LNCAP (cell line): ENCODE measurements around the gene TMEM192.

Experiments used
- CTCF ChIP-seq: fragments of 450-650 bp; IDR thresholded peaks from 2 replicates; pipeline ENCODE4 v1.5.1; 2017; ENCODE audit warnings: mild to moderate bottlenecking

Gene TMEM192

DNA sequence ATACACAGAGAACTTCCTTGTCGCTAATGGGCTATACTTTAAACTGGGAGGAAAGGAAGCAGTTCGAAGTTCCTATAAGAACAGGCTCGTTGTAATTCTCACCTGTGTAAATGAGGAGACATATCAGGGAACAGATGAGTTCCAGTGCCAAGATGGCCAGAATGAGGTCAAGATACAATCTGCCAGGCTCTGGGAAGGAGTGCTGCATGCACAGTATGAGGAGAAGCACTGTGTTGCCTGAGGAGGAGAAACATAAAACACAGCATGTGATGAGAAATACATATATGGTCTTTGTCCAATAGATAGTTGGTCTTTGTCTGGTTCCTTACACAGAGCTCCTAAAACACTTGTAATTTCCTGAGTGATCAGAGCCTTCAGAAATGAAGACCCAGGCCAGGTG lies 24.3 kb downstream of the TMEM192 start:
- no peak for TF ChIP-seq CTCF

GRCh38 chr4:165085946-165086345 lies 26.7 kb downstream of the TMEM192 start:
- no peak for TF ChIP-seq CTCF

- no peak for TF ChIP-seq CTCF
Measured at GRCh38 chr4:165079476-165079875, 33.2 kb downstream of the TMEM192 start.

DNA sequence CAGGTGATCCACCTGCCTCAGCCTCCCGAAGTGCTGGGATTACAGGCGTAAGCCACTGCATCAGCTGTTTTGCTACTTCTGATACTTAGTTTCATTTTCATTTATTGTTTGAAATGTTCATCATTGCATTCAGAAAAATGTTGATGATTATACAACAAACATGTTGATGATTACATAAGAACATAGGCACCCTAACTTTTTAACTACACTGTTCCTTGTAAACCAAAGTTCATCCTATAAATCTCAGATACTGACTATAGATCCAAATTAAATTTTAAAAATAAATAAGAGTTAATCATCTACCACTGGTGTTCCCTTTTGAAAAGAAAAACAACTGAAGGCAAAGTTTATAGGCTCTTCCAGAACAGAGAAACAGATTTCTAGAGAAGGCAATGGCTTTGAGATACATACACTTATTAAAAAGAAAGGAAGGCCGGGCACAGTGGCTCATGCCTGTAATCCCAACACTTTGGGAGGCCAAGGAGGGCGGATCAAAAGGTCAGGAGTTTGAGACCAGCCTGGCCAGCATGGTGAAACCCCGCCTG lies 35.6 kb downstream of the TMEM192 start:
- TF ChIP-seq CTCF = no peak

DNA sequence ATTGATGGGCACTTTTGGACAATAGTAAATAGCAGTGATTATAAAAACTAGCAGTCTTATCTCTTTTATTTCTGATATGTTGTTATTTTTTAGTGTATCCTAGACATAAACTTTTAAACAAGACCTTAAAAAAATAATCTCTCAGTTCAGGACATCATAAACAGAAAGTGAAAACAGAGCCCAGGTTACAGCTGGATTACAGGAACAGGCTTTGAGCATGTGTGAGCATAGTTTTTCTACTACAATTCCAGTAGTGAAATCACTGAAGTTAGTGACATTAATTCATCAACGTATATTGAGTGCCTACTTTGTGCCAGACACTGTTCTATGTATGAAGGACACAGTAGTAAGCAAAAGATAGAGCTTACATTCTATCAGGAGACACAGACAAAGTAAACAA lies 42.1 kb downstream of the TMEM192 start:
- no peak for TF ChIP-seq CTCF

DNA sequence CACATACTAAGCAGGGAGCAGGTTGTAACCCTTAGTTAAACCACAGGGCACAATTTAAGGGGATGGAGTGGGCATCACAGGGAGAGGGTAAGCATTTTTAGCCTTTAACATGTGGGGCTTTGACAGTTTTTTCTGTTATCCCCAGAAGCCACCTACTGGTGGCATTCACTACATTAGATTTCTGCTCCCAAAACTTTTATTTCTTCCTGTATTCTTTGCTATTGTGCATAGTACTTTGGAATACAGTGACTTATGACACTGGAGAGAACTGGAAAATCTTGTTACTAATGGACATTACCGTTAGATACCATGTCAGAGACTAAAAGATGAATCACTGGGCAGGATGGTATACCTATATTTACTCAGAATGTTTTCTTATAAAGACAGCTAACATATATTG lies 51.7 kb downstream of the TMEM192 start:
- peak; percentile 24; the same call in 1 of the 2 replicates for TF ChIP-seq CTCF

DNA sequence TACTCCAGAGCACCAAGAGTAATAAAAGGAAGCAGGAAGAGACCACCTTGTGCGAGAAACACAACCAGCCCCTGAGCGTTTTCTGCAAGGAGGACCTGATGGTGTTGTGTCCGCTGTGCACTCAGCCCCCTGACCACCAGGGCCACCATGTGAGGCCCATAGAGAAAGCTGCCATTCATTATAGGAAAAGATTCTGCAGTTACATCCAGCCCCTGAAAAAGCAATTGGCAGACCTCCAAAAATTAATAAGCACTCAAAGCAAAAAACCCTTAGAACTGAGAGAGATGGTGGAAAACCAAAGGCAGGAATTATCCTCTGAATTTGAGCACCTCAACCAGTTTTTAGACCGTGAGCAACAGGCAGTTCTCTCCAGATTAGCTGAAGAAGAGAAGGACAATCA lies 53.3 kb downstream of the TMEM192 start:
- TF ChIP-seq CTCF = no peak

DNA sequence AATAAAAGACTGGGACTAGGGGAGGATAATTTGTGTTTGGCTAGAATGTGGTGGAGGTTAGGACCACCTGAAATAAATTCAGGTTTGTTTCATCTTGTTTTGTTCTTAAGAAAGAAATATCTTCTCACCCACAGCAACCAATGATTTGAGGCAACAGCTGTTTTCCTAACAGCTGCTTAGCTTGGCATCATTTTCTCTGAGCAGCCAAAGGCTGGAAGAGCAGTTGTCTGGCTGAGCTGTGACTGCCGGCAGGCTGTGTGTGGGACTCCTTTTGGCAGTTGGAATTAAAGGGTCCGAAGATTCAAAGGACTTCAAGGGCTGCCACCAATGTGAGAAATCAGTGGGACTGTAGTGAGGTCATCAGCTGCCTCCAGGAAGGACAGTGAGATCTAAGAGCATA lies 54.0 kb downstream of the TMEM192 start:
- TF ChIP-seq CTCF = no peak
